Measurements from ENCODE around the gene FBXW11.
"Not testable (repeated sequence)": the region's sequence is repeated elsewhere in the genome, so short reads cannot be mapped to it uniquely, and the experiment has no call there.

The FBXW11 gene

GRCh38 chr5:171980792-171981191, 25.6 kb downstream of the FBXW11 start:
- no peak for DNase-seq

- DNase-seq, result no peak
These were observed 26.8 kb downstream of the FBXW11 start for GRCh38 chr5:171979606-171980005.

GRCh38 chr5:171978519-171978918, 27.9 kb downstream of the FBXW11 start:
- DNase-seq, result no peak

GRCh38 chr5:171978016-171978415, 28.4 kb downstream of the FBXW11 start:
- DNase-seq, result no peak

- not testable (repeated sequence) for DNase-seq
These were observed 29.0 kb downstream of the FBXW11 start for GRCh38 chr5:171977244-171977950.

- no peak for DNase-seq
These were observed 30.4 kb downstream of the FBXW11 start for GRCh38 chr5:171975877-171976667.

- DNase-seq, result no peak
These were observed 31.1 kb downstream of the FBXW11 start for GRCh38 chr5:171975262-171975876.

- DNase-seq, result no peak
These were observed 35.6 kb downstream of the FBXW11 start for GRCh38 chr5:171970826-171971225.

- DNase-seq, result no peak
These were observed 37.1 kb downstream of the FBXW11 start for GRCh38 chr5:171969288-171969880.

- DNase-seq, result no peak
These were observed 37.9 kb downstream of the FBXW11 start for GRCh38 chr5:171968531-171968930.

- DNase-seq, result no peak
These were observed 39.5 kb downstream of the FBXW11 start for GRCh38 chr5:171966964-171967363.

- DNase-seq, result no peak
These were observed 40.2 kb downstream of the FBXW11 start for GRCh38 chr5:171966270-171966669.

- no peak for DNase-seq
These were observed 40.7 kb downstream of the FBXW11 start for GRCh38 chr5:171965745-171966144.

GRCh38 chr5:171963416-171963815, 43.0 kb downstream of the FBXW11 start:
- DNase-seq, result no peak

- DNase-seq, result no peak
These were observed 45.3 kb downstream of the FBXW11 start for GRCh38 chr5:171961117-171961516.

- peak in 1 of 4 experiments; percentile 2 for DNase-seq
These were observed 48.7 kb downstream of the FBXW11 start for GRCh38 chr5:171957591-171958251.

GRCh38 chr5:171956887-171957495, 49.4 kb downstream of the FBXW11 start:
- no peak for DNase-seq

GRCh38 chr5:171956314-171956713, 50.1 kb downstream of the FBXW11 start:
- DNase-seq, result no peak

- DNase-seq, result no peak
These were observed 50.7 kb downstream of the FBXW11 start for GRCh38 chr5:171955761-171956160.

GRCh38 chr5:171954721-171955120, 51.7 kb downstream of the FBXW11 start:
- DNase-seq, result no peak

GRCh38 chr5:171953860-171954701, 52.4 kb downstream of the FBXW11 start:
- DNase-seq, result no peak
